HG03103 (cell line): Measurements from ENCODE around the gene PDE9A.

Experiments used
- ATAC-seq: cut with Tn5 transposase; IDR thresholded peaks from one replicate; pipeline ENCODE4 v1.9.1; 2021; ENCODE audit warnings: low read depth; ENCODE audit not compliant: unreplicated experiment

The PDE9A gene

DNA sequence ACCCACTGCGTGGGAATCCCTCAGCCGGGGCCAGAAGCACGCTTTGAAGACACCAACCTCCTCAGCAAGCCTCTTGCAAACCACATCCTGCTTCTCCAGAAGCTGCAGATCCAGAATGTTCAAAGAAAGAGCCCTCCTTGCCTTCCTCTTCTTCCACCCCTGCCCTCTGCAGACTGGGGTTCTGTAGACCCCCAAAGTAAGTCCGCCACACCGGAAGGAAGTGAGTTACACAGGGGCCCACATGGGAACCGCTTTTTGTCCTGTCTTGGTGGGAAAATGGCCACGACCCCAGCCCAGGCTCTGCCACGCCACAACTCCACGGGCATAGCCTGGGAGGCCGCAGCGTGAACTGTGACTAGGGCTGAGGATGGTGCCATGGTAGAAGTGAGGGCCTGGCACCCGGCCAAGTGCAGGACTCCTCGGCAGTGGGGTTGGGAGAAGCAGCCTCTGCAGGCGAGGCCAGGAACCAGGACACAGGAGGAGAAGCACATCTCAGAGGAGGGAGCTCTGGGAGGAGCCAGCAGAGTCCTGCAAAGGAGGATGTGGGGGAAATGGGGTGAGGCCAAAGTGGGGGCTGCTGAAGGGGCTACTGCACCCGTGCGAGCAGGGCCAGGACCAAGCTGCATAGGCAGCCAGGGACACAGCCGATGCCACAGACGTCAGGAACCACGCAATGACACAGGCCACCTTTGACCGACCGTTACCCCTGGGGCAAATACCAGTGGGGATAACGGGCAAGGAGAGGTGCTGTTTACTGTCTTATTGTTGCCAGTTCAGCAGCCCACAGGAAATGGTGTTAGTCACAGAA lies 30.9 kb downstream of the PDE9A start:
- no peak for ATAC-seq

DNA sequence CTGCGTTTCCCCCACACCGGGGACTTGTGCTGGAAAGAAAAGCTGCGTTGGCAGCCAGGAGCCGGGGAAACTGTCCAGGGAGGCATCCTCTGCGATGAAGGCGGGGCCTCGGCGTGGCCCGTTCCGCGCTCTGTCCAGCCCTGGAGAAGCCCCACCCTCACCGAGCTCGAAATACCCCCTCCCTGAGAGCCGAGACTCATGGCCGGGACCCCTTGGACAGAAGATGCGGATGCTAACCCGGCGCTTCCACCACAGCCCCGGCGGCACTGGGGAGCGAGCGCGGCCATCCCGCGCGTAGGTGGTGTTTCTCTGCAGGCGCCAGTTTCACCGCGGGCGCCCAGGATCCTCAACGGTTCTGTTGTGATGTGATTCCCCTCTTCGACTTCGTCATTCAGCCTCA lies 31.6 kb downstream of the PDE9A start:
- ATAC-seq, result no peak

DNA sequence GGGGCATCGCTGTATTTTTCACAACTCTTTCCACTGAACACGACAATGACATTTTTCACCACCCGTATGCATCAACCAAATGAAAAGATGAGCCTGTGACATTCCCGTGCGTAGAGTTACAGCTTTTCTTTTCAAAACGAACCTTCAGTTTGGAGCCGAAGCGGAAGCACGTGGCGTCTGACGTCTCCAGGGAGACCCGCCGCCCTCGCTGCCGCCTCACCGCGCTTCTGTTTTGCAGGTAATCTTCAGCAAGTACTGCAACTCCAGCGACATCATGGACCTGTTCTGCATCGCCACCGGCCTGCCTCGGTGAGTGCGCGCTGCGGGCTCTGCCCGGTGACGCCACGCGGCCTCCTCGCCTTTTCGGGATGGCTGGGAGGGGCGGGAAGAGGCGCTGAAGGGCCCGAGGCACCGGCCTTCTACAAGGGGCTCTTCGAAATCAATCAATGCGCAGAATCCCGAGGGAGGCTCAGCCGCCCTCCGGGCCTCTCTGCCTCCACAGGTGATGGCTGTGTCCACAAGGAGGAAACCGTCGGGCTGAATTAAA lies 32.6 kb downstream of the PDE9A start:
- ATAC-seq, result no peak

GRCh38 chr21:42687796-42688195 lies 34.4 kb downstream of the PDE9A start:
- ATAC-seq, result no peak

GRCh38 chr21:42688226-42688840 lies 34.9 kb downstream of the PDE9A start:
- ATAC-seq, result no peak

DNA sequence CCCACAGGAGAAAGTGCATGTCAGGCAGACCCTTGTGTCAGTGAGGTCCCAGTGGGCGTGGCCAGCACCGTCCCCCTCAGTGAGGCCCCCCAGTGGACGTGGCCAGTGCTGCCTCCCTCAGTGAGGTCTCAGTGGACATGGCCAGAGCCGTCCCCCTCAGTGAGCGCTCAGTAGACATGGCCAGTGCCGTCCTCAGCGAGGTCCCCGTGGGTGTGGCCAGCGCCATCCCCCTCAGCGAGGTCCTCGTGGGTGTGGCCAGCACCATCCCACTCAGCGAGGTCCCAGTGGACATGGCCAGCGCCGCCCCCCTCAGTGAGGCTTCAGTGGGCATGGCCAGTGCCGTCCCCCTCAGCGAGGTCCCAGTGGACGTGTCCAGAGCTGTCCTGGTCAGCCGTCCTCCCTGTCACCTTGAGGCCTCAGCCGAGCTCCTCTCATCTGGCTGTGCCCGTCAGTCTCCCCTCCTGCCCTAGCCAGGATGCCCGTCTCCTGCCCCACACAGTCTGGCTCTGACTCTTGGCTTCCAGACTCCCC lies 35.5 kb downstream of the PDE9A start:
- no peak for ATAC-seq

DNA sequence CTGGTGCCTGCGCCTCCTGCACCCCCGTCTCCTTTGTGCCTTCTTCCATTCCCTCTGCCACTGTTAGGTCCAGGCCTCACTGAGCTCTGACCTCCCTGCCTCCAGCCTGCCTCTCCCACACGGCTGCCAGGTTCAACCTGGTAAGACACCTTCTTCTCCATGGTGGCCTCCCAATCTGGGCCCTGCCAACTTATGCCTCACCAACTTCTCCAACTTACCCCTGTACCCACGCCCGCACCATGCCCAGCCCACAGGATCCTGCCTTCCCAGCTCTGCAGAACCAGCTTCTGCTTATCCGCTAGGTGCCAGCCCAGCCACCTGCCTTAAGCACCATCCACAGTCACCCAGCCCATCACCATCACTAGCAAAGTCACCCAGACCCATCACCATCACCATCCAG lies 37.2 kb downstream of the PDE9A start:
- no peak for ATAC-seq

DNA sequence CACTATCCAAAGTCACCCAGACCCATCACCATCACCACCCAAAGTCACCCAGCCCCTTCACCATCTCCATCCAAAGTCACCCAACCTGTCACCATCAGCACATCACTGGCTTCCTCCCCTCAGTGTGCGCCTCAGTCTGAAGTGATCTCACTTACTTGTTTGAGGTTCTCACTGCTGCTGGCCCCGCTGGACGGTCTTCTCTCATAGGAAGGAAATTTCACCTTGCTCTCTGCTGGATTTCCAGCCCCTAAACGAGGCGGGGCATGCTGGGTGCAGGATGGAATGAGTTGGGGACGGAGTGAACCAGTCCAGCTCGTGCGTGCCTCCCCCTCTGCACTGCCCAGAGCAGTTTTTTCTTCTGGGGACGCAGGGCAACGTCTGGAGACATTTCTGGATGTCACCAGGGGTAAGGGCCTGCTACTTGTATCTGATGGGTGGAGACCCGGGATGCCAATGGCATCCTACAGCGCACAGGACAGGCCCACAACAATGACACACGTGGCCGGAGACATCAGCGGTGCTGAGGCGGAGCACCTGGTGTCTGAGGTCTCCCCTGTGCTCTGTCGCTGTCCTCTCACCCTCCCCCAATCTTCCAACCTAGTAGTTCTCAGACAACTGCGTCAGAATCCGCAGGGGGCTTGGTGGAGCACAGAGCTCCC lies 38.6 kb downstream of the PDE9A start:
- no peak for ATAC-seq

DNA sequence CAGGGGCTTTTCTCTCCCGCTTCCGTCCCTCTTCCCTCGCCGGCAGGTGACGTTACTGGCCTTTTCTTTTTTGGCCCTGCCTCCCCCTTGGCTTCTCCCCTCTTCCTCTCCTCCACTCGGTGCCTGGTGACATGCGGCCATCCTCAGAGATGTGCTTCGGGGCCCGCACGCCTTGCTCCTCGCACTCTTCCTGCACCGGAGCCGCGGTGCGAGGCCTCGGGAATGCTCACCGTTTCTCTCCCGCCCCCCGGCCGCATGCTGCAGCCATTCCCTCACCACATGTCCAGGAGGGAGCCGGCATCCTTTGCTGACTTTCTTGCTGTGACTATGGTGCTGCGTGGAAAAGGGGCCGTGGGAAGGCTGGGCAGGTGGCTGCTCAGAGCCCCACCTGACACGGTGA lies 39.3 kb downstream of the PDE9A start:
- ATAC-seq, result no peak

- no peak for ATAC-seq
Measured at GRCh38 chr21:42694751-42695696, 41.6 kb downstream of the PDE9A start.

GRCh38 chr21:42695697-42696380 lies 42.4 kb downstream of the PDE9A start:
- no peak for ATAC-seq

- ATAC-seq, result no peak
Measured at GRCh38 chr21:42696501-42697040, 43.1 kb downstream of the PDE9A start.

- no peak for ATAC-seq
Measured at GRCh38 chr21:42698733-42699132, 45.3 kb downstream of the PDE9A start.

DNA sequence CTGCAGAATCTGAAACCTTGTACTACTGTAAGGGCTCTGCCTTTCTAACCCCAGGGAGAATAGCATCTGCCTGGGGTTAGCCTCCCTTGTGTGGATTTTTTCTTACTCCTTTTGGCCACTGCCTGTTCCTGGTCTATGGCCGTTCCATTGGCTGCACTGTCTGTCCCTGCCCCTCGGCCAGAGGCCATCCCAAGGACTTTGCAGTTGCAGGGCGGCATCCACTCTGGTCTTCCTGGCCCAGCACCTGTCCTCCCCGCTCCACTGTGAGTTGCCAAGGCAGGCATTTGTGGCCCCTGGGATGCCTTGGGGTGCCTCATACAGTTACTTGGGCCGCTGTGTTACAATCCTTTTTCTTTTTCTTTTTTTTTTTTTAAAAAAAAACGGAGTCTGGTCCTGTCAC lies 45.8 kb downstream of the PDE9A start:
- no peak for ATAC-seq

GRCh38 chr21:42701706-42702456 lies 48.5 kb downstream of the PDE9A start:
- ATAC-seq, result no peak

DNA sequence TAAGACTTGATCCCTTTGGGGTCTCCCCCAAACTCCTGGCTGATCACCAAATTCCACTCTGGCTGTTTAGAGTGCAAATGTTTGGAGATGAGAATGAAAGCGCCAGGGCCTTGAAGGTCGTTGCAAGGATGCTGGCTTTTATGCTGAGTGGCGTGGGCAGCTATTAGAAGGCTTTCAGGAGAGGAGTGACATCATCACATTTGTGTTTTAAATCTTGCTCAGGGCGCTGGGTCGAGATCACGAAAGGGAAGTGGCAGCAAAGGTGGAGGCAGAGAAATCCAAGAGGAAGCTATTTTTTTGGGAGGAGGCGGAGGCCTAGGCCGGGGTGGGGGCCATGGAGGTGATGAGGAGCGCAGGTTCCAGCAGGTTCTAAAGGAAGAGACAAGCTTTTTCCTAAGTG lies 49.3 kb downstream of the PDE9A start:
- no peak for ATAC-seq

DNA sequence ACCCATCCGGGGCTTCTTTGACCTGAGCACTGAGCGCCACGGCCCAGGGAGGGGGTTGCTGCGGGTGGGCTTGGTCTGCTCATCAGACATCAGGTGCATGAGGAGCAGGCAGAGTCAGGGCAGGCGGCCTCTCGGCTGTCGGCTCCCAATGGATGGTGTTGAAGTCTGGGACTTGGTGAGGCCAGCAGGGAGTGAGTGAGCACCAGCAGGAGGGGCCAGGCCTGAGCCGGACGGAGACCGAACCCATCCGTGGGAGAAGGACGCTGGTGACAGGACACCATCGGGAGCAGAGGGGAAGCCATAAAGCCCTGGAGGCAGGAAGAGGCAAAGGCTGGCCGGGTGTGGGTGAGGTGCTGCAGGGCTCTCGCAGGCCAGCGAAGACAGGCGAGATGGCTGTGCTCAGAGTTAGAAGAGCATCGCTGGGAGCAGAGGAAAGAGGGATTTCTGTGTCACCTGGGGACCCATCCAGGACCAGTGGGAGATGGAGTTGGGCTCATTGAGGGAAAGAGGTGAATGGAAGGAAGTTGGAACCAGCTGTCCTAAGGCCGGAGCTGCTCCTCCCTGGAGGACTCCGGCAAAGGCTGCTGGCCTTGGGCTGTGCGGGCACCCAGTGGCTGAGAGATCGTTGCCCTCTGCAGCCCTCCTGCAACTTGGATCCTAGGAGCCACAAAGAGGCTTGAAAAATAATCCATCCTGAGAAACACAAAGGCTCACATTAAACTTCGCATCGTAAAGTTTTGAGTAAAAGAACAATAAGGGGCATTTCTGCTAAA lies 49.9 kb downstream of the PDE9A start:
- ATAC-seq, result no peak

- no peak for ATAC-seq
Measured at GRCh38 chr21:42703965-42704364, 50.5 kb downstream of the PDE9A start.
